ENCODE results near the gene MEP1B.
"Not testable (repeated sequence)": the region's sequence is repeated elsewhere in the genome, so short reads cannot be mapped to it uniquely, and the experiment has no call there.

The MEP1B gene

GRCh38 chr18:32209685-32210445 is 20.0 kb downstream of the MEP1B start:
- DNase-seq, result no peak

- no peak for DNase-seq
Measured at GRCh38 chr18:32213693-32214092, 23.9 kb downstream of the MEP1B start.

GRCh38 chr18:32216390-32216789 is 26.6 kb downstream of the MEP1B start:
- no peak for DNase-seq

- DNase-seq, result no peak
Measured at GRCh38 chr18:32219431-32220018, 29.7 kb downstream of the MEP1B start.

GRCh38 chr18:32233348-32233747 is 43.5 kb downstream of the MEP1B start:
- not testable (repeated sequence) for DNase-seq

- no peak for DNase-seq
Measured at GRCh38 chr18:32237049-32237448, 47.2 kb downstream of the MEP1B start.

- DNase-seq, result no peak
Measured at GRCh38 chr18:32238635-32239268, 48.9 kb downstream of the MEP1B start.

- no peak for DNase-seq
Measured at GRCh38 chr18:32242395-32242794, 52.6 kb downstream of the MEP1B start.

- DNase-seq, result peak; percentile 9
Measured at GRCh38 chr18:32243358-32243757, 53.5 kb downstream of the MEP1B start.

GRCh38 chr18:32244881-32245280 is 55.0 kb downstream of the MEP1B start:
- no peak for DNase-seq

- DNase-seq, result no peak
Measured at GRCh38 chr18:32249147-32249929, 59.5 kb downstream of the MEP1B start.

- DNase-seq, result no peak
Measured at GRCh38 chr18:32251466-32251865, 61.6 kb downstream of the MEP1B start.

- no peak for DNase-seq
Measured at GRCh38 chr18:32252141-32252860, 62.5 kb downstream of the MEP1B start.

GRCh38 chr18:32255570-32255969 is 65.7 kb downstream of the MEP1B start:
- DNase-seq, result no peak

GRCh38 chr18:32257084-32257785 is 67.4 kb downstream of the MEP1B start:
- DNase-seq, result no peak

GRCh38 chr18:32258148-32258547 is 68.3 kb downstream of the MEP1B start:
- no peak for DNase-seq

- DNase-seq, result no peak
Measured at GRCh38 chr18:32258558-32259204, 68.8 kb downstream of the MEP1B start.

GRCh38 chr18:32259553-32259952 is 69.7 kb downstream of the MEP1B start:
- DNase-seq, result no peak

- no peak for DNase-seq
Measured at GRCh38 chr18:32261003-32261402, 71.2 kb downstream of the MEP1B start.

- no peak for DNase-seq
Measured at GRCh38 chr18:32262092-32262491, 72.3 kb downstream of the MEP1B start.

- no peak for DNase-seq
Measured at GRCh38 chr18:32264401-32264800, 74.6 kb downstream of the MEP1B start.

- no peak for DNase-seq
Measured at GRCh38 chr18:32267463-32267862, 77.6 kb downstream of the MEP1B start.
